DND-41 (cell line): ENCODE data around the gene POU2AF2.

Source experiments
- CTCF ChIP-seq: IDR thresholded peaks from 2 replicates; pipeline ENCODE4 v1.5.1; 2012; ENCODE audit warnings: borderline replicate concordance, low read length, moderate library complexity, mild to moderate bottlenecking; ENCODE audit not compliant: poor library complexity, severe bottlenecking; ENCODE audit errors: extremely low read depth
- EZH2 ChIP-seq: IDR thresholded peaks from 3 replicates; pipeline ENCODE4 v1.6.1; 2012; ENCODE audit warnings: borderline replicate concordance, low read depth, mild to moderate bottlenecking, moderate library complexity, low read length, inconsistent platforms; ENCODE audit not compliant: severe bottlenecking

- no peak for TF ChIP-seq CTCF
- TF ChIP-seq EZH2: no peak
Measured at GRCh38 chr11:111310723-111311122, 65.2 kb downstream of the POU2AF2 start.
